ENCODE results near the gene SCUBE1. TPM values are rescaled to one million over a fixed set of nuclear protein-coding genes. Genes with fewer than 3 reads are reported as not detected.

SCUBE1 gene
- total RNA-seq, 1 experiment from 2014 or later = 0.54 TPM

DNA sequence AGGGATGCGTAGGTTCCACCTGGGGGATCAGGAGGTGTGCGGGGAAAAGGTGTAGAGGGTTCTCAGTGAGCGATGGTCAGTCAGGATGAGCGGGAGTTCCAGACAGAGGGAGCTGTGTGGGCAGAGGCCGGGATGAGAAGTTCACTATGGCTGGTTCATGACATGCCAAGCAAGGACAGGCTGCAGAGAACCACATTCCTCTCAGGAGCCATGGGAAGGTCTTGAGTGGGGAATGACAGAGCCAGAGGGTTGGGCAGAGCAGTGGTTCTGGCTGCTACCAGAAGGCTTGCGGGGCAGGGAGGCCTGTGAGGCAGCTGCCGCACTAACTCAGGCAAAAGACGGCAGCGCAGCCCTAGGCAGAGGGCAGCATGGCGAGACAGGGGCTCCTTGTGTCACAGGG lies 66.1 kb downstream of the SCUBE1 start:
- Mint-ChIP-seq H3K36me3 (ENCODE audit: insufficient read depth, unreplicated experiment) (peaks cover 4% of the 10 kb centered on the region), H3K27me3 (ENCODE audit: unreplicated experiment) (peaks cover 35% of the 10 kb centered on the region), H3K4me3 (ENCODE audit: low read depth, unreplicated experiment) (no peak overlapping the region), H3K27ac (ENCODE audit: unreplicated experiment) (no peak overlapping the region), H3K9me3 (ENCODE audit: low read depth, unreplicated experiment) (no peaks in the 10 kb centered on the region), H3K4me1 (ENCODE audit: low read depth, unreplicated experiment) (peaks cover 21% of the 10 kb centered on the region)
- intact Hi-C loops (cut with micrococcal nuclease; ENCODE audit: unreplicated experiment) = no loop called here
- DNase-seq = no peak
- CTCF ChIA-PET = interaction anchor here (2.8 kb wide), 1 partner anchor 69 kb away, joined by 15 read pairs; no protein-coding TSS in a partner anchor
- TF ChIP-seq, protein P1, sequence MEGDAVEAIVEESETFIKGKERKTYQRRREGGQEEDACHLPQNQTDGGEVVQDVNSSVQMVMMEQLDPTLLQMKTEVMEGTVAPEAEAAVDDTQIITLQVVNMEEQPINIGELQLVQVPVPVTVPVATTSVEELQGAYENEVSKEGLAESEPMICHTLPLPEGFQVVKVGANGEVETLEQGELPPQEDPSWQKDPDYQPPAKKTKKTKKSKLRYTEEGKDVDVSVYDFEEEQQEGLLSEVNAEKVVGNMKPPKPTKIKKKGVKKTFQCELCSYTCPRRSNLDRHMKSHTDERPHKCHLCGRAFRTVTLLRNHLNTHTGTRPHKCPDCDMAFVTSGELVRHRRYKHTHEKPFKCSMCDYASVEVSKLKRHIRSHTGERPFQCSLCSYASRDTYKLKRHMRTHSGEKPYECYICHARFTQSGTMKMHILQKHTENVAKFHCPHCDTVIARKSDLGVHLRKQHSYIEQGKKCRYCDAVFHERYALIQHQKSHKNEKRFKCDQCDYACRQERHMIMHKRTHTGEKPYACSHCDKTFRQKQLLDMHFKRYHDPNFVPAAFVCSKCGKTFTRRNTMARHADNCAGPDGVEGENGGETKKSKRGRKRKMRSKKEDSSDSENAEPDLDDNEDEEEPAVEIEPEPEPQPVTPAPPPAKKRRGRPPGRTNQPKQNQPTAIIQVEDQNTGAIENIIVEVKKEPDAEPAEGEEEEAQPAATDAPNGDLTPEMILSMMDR (IDR thresholded peaks at IDR 0.05; ENCODE audit: unreplicated experiment) = no peak
- BruUV-seq (replicated peaks) = no TSS peak

DNA sequence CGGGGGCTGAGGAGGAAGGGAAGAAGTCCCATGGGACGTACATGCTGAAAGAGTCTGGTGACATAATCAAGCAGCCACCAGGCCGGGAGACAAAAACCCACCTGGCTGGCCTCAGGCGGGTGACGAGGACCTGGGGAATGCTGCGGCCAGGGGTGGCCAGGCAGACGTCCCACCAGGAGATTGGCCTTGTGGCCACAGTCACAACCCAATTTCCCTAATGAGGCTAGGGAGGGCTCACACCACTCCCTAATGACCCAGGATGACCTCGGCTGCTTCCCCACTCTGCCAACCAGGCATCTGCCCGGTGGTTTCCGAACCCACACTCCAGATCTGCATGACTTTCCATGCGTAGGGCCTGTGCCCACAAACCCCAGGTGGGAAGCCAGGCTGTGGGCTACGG lies 66.9 kb downstream of the SCUBE1 start:
- no peak for DNase-seq
- H3K27me3 Mint-ChIP-seq (ENCODE audit: unreplicated experiment) = peaks cover 34% of the 10 kb centered on the region
- H3K4me1 Mint-ChIP-seq (ENCODE audit: low read depth, unreplicated experiment) = peaks cover 21% of the 10 kb centered on the region
- H3K36me3 Mint-ChIP-seq (ENCODE audit: insufficient read depth, unreplicated experiment) = peaks cover 4% of the 10 kb centered on the region
- no TSS peak for BruUV-seq (replicated peaks)
- CTCF ChIA-PET = interaction anchor here (1.0 to 2.8 kb wide), 3 partner anchors 12 to 109 kb away, joined by 4 to 15 read pairs (median 4); no protein-coding TSS in a partner anchor
- intact Hi-C loops (cut with micrococcal nuclease; ENCODE audit: unreplicated experiment) = no loop called here
- H3K9me3 Mint-ChIP-seq (ENCODE audit: low read depth, unreplicated experiment) = no peaks in the 10 kb centered on the region
- no peak overlapping the region for H3K27ac Mint-ChIP-seq (ENCODE audit: unreplicated experiment)
- H3K4me3 Mint-ChIP-seq (ENCODE audit: low read depth, unreplicated experiment) = no peak overlapping the region
- TF ChIP-seq, protein P1 (IDR thresholded peaks at IDR 0.05; ENCODE audit: unreplicated experiment) = no peak

DNA sequence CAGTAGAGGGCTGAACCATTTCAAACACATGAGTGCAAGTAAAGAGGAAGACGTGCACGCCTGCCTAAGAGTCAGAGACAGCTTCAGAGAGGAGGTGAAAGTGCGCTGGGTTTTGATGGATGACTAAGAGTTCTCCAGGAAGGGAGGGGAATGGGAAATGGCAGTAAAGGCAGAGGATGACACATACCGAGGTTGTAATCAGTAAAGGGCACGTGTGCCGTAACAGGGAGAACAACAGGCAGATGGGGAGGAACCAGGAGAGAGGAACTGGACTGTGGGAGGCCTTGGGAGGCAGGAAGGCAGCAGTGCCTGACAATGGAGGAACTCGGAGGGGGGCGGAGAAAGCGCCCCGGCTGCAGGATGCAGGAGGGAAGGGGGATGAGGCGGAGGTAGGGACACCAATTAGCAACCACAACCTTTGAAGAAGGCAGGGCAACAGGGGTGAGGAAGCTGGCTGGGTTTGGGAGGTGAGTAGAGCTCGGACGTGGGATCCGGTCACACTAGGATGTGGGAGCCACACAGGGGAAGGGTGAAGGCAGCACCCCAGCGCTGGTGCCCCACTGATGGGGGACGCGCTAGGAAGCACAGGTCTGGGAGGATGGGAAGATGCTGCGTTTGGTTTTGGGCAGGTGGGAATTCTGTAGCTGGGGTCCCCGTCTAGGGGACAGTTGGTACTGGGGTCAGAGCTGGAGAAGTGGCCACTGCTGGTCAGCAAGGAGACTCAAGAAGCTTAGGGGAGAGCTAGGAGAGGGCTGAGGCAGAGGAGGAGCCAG lies 67.4 kb downstream of the SCUBE1 start:
- Mint-ChIP-seq H3K4me3 (ENCODE audit: low read depth, unreplicated experiment) (no peak overlapping the region), H3K36me3 (ENCODE audit: insufficient read depth, unreplicated experiment) (peaks cover 4% of the 10 kb centered on the region), H3K9me3 (ENCODE audit: low read depth, unreplicated experiment) (no peaks in the 10 kb centered on the region), H3K4me1 (ENCODE audit: low read depth, unreplicated experiment) (peaks cover 21% of the 10 kb centered on the region), H3K27ac (ENCODE audit: unreplicated experiment) (peak overlapping the region; percentile 54), H3K27me3 (ENCODE audit: unreplicated experiment) (peaks cover 34% of the 10 kb centered on the region)
- intact Hi-C loops (cut with micrococcal nuclease; ENCODE audit: unreplicated experiment) = loop anchor here (2.0 kb wide), 1 partner anchor 109 kb away; no protein-coding TSS in a partner anchor
- BruUV-seq (replicated peaks) = no TSS peak
- peak; percentile 37 for DNase-seq
- CTCF ChIA-PET = interaction anchor here (0.6 to 2.8 kb wide), 6 partner anchors 12 to 111 kb away, joined by 3 to 15 read pairs (median 4); no protein-coding TSS in a partner anchor
- TF ChIP-seq, protein P1 (IDR thresholded peaks at IDR 0.05; ENCODE audit: unreplicated experiment) = no peak

DNA sequence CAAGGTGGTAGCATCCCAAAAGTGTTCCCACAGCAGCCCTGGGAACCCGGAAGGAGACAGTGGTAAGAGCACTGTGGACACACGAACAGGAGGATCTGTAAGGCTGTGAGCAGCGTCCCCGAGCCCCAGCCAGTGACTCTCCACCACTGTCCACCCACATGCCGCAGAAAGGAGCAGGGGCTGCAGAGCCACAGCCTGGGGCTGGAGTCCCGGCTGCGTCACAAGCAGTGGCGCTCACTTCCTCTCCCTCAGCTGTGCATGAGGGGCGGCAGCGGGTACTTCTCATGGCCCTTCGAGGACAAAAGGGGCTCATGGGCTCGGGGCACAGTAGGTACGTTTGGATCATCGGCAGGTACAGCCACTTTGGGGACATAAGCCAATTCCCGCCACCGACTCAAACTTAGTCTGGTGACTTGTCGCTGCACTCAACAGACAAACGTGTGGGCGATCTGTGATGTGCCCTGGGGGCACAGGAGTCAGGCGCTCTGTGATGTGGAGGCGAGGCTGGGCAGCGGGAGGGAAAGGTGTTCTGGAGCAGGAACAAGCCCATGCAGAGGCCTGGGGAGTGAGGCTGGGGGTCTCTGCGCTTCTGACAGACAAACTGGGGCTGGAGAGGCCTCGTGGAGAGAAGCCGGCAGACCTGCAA lies 68.5 kb downstream of the SCUBE1 start:
- CTCF ChIA-PET = interaction anchor here (0.8 to 3.1 kb wide), 11 partner anchors 11 to 111 kb away, joined by 3 to 63 read pairs (median 6); no protein-coding TSS in a partner anchor
- intact Hi-C loops (cut with micrococcal nuclease; ENCODE audit: unreplicated experiment) = loop anchor here (1.0 to 2.0 kb wide), 2 partner anchors 72 to 110 kb away; no protein-coding TSS in a partner anchor
- DNase-seq = no peak
- H3K4me3 Mint-ChIP-seq (ENCODE audit: low read depth, unreplicated experiment) = no peak overlapping the region
- BruUV-seq (replicated peaks) = no TSS peak
- no peaks in the 10 kb centered on the region for H3K9me3 Mint-ChIP-seq (ENCODE audit: low read depth, unreplicated experiment)
- H3K4me1 Mint-ChIP-seq (ENCODE audit: low read depth, unreplicated experiment) = peaks cover 21% of the 10 kb centered on the region
- H3K36me3 Mint-ChIP-seq (ENCODE audit: insufficient read depth, unreplicated experiment) = peaks cover 4% of the 10 kb centered on the region
- no peak overlapping the region for H3K27ac Mint-ChIP-seq (ENCODE audit: unreplicated experiment)
- peaks cover 34% of the 10 kb centered on the region for H3K27me3 Mint-ChIP-seq (ENCODE audit: unreplicated experiment)
- TF ChIP-seq, protein P1 (IDR thresholded peaks at IDR 0.05; ENCODE audit: unreplicated experiment) = no peak
